Endothelial cell of umbilical vein (primary cell): ENCODE results near the gene FANCF. TPM values are rescaled to one million over a fixed set of nuclear protein-coding genes. Genes with fewer than 3 reads are reported as not detected.

Experiments used
- Bru-seq: library from RNA; stranded (reverse); fragments of 400-500 nt; gene quantifications from one replicate; lab custom pipeline; 2021; lab: Mats Ljungman, UMichigan
- BruChase-seq, 2 experiments: library from RNA; stranded (reverse); fragments of 400-500 nt; gene quantifications; one replicate each; lab custom pipeline; 2021; lab: Mats Ljungman, UMichigan
- BruUV-seq: library from RNA; stranded (reverse); fragments of 400-500 nt; replicated peaks from 2 replicates; lab custom pipeline; 2021; lab: Mats Ljungman, UMichigan
- CTCF ChIA-PET: fragments of 300-600, 350-600 bp; sonication (Branson Sonifier 250); formaldehyde crosslinking; loops from one replicate; lab custom pipeline; 2021; ENCODE audit warnings: antibody characterized with exemption, inconsistent platforms; lab: Charles Lee
- POLR2A ChIA-PET: fragments of 300-600, 350-600 bp; sonication (Branson Sonifier 250); formaldehyde crosslinking; loops from one replicate; lab custom pipeline; 2021; ENCODE audit warnings: antibody characterized with exemption, inconsistent platforms; lab: Charles Lee
- DNase-seq: peaks from one replicate; pipeline ENCODE4 v3.0.0-alpha.2; 2011; ENCODE audit warnings: low read depth, low spot score
- FAIRE-seq: peaks from 2 replicates; lab custom pipeline; 2011; peaks lifted over from hg19 to GRCh38; lab: Jason Lieb, UNC
- H2AFZ ChIP-seq: 2 replicates; pipeline ENCODE4 v1.6.0; 2012; ENCODE audit warnings: low read depth, low read length, control low read depth, inconsistent platforms
- H3K27ac ChIP-seq: 2 replicates; pipeline ENCODE4 v1.5.1; 2011; ENCODE audit warnings: low read depth, mild to moderate bottlenecking, control low read depth, low read length, moderate library complexity; ENCODE audit not compliant: insufficient read depth
- H3K27me3 ChIP-seq, 2 experiments: 2 replicates each; pipeline versions ENCODE4 v1.6.0 to v1.6.1; 2011; ENCODE audit warnings: low read length in 2 of 2, mixed read lengths in 1 of 2; ENCODE audit not compliant: control insufficient read depth in 2 of 2, insufficient read depth in 2 of 2
- H3K36me3 ChIP-seq, 2 experiments: 2 replicates in 1 of 2; 3 replicates in 1 of 2; pipeline ENCODE4 v1.5.1; 2011; ENCODE audit warnings: low read length in 2 of 2, mild to moderate bottlenecking in 1 of 2, moderate library complexity in 1 of 2; ENCODE audit not compliant: control insufficient read depth in 2 of 2, insufficient read depth in 2 of 2; ENCODE audit errors: extremely low read depth in 1 of 2
- H3K4me1 ChIP-seq: 3 replicates; pipeline ENCODE4 v1.5.1; 2011; ENCODE audit warnings: mild to moderate bottlenecking, low read length; ENCODE audit not compliant: control insufficient read depth, insufficient read depth; ENCODE audit errors: extremely low read depth
- H3K4me2 ChIP-seq: 2 replicates; pipeline ENCODE4 v1.6.1; 2011; ENCODE audit warnings: low read length, control low read depth, mixed read lengths; ENCODE audit not compliant: insufficient read depth
- H3K4me3 ChIP-seq, 3 experiments: fragments of 200-600 bp in 1 of 3; sonication (generic), shearing (Covaris generic) in 1 of 3; replicated peaks in 1 of 3; 2 replicates each; pipeline ENCODE4 v1.5.1; 2011 to 2016; ENCODE audit warnings: control low read depth in 3 of 3, low read length in 3 of 3, mild to moderate bottlenecking in 2 of 3, inconsistent platforms in 1 of 3, low read depth in 1 of 3, moderate library complexity in 1 of 3; ENCODE audit not compliant: insufficient read depth in 1 of 3
- H3K79me2 ChIP-seq: 2 replicates; pipeline ENCODE4 v1.6.0; 2012; ENCODE audit warnings: low read length, inconsistent platforms; ENCODE audit not compliant: control insufficient read depth, insufficient read depth
- H3K9ac ChIP-seq: replicated peaks from 2 replicates; pipeline ENCODE3; 2011; ENCODE audit warnings: low read length, control low read depth; ENCODE audit not compliant: insufficient read depth; ENCODE audit errors: extremely low read depth
- H3K9me1 ChIP-seq: replicated peaks from 3 replicates; pipeline ENCODE4 v1.6.0; 2011; ENCODE audit warnings: mild to moderate bottlenecking, low read length; ENCODE audit not compliant: control insufficient read depth, insufficient read depth; ENCODE audit errors: extremely low read depth
- H3K9me3 ChIP-seq: replicated peaks from 2 replicates; pipeline ENCODE4 v1.5.1; 2012; ENCODE audit warnings: low read length, inconsistent platforms; ENCODE audit not compliant: control insufficient read depth, insufficient read depth
- H4K20me1 ChIP-seq: replicated peaks from 2 replicates; pipeline ENCODE3; 2011; ENCODE audit warnings: mild to moderate bottlenecking, low read length; ENCODE audit not compliant: control insufficient read depth, insufficient read depth; ENCODE audit errors: extremely low read depth
- EZH2 ChIP-seq: IDR thresholded peaks from 2 replicates; pipeline ENCODE4 v1.6.1; 2012; ENCODE audit warnings: borderline replicate concordance, low read depth, mild to moderate bottlenecking, moderate library complexity, low read length, inconsistent platforms; ENCODE audit not compliant: severe bottlenecking
- GATA2 ChIP-seq: IDR thresholded peaks from 2 replicates; pipeline ENCODE4 v1.7.0; 2011; ENCODE audit warnings: low read depth, mild to moderate bottlenecking, moderate library complexity, mixed read lengths, low read length; ENCODE audit not compliant: insufficient read length, insufficient read depth
- MAX ChIP-seq: IDR thresholded peaks from 2 replicates; pipeline ENCODE4 v1.6.1; 2011; ENCODE audit not compliant: insufficient read depth, insufficient read length
- POLR2A ChIP-seq: IDR thresholded peaks from 2 replicates; pipeline ENCODE4 v1.6.1; 2012; ENCODE audit warnings: low read depth, mild to moderate bottlenecking, control low read depth, low read length
- POLR2AphosphoS5 ChIP-seq: IDR thresholded peaks from 2 replicates; pipeline ENCODE4 v1.6.1; 2012; ENCODE audit warnings: low read depth, mild to moderate bottlenecking, control low read depth, low read length, moderate library complexity; ENCODE audit not compliant: insufficient read depth
- dilution Hi-C: fragments of 300-500 bp; cut with MboI; formaldehyde crosslinking; loops from one replicate; pipeline ENCODE4 v1.15.0; 2019; ENCODE audit warnings: low sequenced_read_pairs; ENCODE audit not compliant: extremely low pct_ligation_motif_present
- intact Hi-C: fragments of 100-400 bp; cut with micrococcal nuclease; formaldehyde crosslinking; loops from one replicate; pipeline ENCODE4 v1.10.0; 2022
- long read RNA-seq: library from polyadenylated mRNA; stranded (forward); transcript quantifications from one replicate; pipeline ENCODE4 v2.0.0, GENCODE V29; 2021
- polyA minus RNA-seq, 3 experiments: library from RNA; depleted of rRNA, polyadenylated mRNA; stranded (reverse); fragments of >200 nt; gene quantifications; 1 replicate in 1 of 3; 2 replicates in 2 of 3; pipeline ENCODE4 v1.2.3, GENCODE V29; 2011
- polyA plus RNA-seq, 4 experiments: library from polyadenylated mRNA; depleted of rRNA in 3 of 4; stranded (reverse) in 3 of 4; unstranded in 1 of 4; fragments of >200 nt; gene quantifications; 2 replicates each; pipeline versions ENCODE4 v1.2.1 to v1.2.3, GENCODE V29; 2011 to 2012; ENCODE audit warnings: missing spikeins in 1 of 4
- total RNA-seq: library from RNA; stranded (reverse); gene quantifications from 2 replicates; pipeline ENCODE4 v1.2.3, GENCODE V29; 2021
- TF ChIP-seq, protein P1 (sequence below), 2 donors: IDR thresholded peaks; 1 replicate in 1 of 2; 2 replicates in 1 of 2; pipeline ENCODE4 v1.5.1; 2011; ENCODE audit warnings: low read length in 2 of 2, mild to moderate bottlenecking in 2 of 2, moderate library complexity in 2 of 2, control low read depth in 1 of 2, inconsistent platforms in 1 of 2, low read depth in 1 of 2; ENCODE audit not compliant: insufficient read depth in 1 of 2; ENCODE audit errors: extremely low read depth in 1 of 2

FANCF gene, protein sequence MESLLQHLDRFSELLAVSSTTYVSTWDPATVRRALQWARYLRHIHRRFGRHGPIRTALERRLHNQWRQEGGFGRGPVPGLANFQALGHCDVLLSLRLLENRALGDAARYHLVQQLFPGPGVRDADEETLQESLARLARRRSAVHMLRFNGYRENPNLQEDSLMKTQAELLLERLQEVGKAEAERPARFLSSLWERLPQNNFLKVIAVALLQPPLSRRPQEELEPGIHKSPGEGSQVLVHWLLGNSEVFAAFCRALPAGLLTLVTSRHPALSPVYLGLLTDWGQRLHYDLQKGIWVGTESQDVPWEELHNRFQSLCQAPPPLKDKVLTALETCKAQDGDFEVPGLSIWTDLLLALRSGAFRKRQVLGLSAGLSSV
- 7.4 and 7.6 TPM in 2 replicates for total RNA-seq
- 2.2 and 2.6 TPM in 2 replicates for polyA plus RNA-seq
- 2.6 and 2.8 TPM in 2 replicates for polyA plus RNA-seq (2011; cell fraction: cytosol; rRNA removed)
- 0.90 and 1.4 TPM in 2 replicates for polyA plus RNA-seq (2011; cell fraction: nucleus; rRNA removed)
- 4.6 and 4.9 TPM in 2 replicates for polyA plus RNA-seq (2012)
- polyA minus RNA-seq: 2.2 and 2.4 TPM in 2 replicates
- 3.0 TPM for polyA minus RNA-seq (2011; cell fraction: cytosol; rRNA and poly(A)+ RNA removed)
- polyA minus RNA-seq (2011; cell fraction: nucleus; rRNA and poly(A)+ RNA removed): 1.3 and 2.4 TPM in 2 replicates
- percentile 77 among the genes with signal in this experiment for Bru-seq, nascent RNA
- BruChase-seq, experiment 1, labeled RNA remaining after a 6-hour chase: percentile 70 among the genes with signal in this experiment
- percentile 86 among the genes with signal in this experiment for BruChase-seq, experiment 2, labeled RNA remaining after a 2-hour chase
- long read RNA-seq, transcript FANCF-201 (1 exons, 2,952 nt): major isoform, 25 of 25 reads
- long read RNA-seq, partial matches to known transcripts: 0 of 25 reads
- long read RNA-seq, other reads (novel, unspliced or antisense): 0 of 25 reads

GRCh38 chr11:22625448-22626287, at the start of gene FANCF:
FANCF (minus strand) TSS chr11:22625823; CDS start chr11:22625810, 13 bp downstream.
- Histone ChIP-seq H3K4me2 (peak within 1 kb of the TSS; percentile 94), H3K4me3 (peak within 1 kb of the TSS; percentile 75 to 89 (median 80)), H3K9ac (peak within 1 kb of the TSS; percentile 87), H3K79me2 (peaks cover 6% of the 10 kb centered on the region), H3K4me1 (peaks cover 12% of the 10 kb centered on the region), H4K20me1 (no peaks in the 10 kb centered on the region), H2AFZ (peak within 1 kb of the TSS; percentile 84), H3K27ac (peak within 1 kb of the TSS; percentile 59), H3K9me1 (peaks cover 2% of the 10 kb centered on the region), H3K27me3 (no peaks in the 10 kb centered on the region), H3K9me3 (no peaks in the 10 kb centered on the region), H3K36me3 (no peaks in the 10 kb centered on the region)
- dilution Hi-C loops (no loop called here), intact Hi-C loops (loop anchor here (1.0 to 5.0 kb wide), 6 partner anchors 78 to 204 kb away; partner anchors contain the start of gene SVIP)
- no TSS peak for BruUV-seq
- POLR2A ChIA-PET: no interaction called here
- CTCF ChIA-PET: interaction anchor here (0.8 to 1.5 kb wide), 7 partner anchors 9 to 204 kb away, joined by 3 to 7 read pairs (median 3); partner anchors contain the start of gene SVIP
- TF ChIP-seq POLR2AphosphoS5 (peak; percentile 43), MAX (peak; percentile 56), POLR2A (peak; percentile 41), EZH2 (no peak), GATA2 (no peak)
- TF ChIP-seq, protein P1, sequence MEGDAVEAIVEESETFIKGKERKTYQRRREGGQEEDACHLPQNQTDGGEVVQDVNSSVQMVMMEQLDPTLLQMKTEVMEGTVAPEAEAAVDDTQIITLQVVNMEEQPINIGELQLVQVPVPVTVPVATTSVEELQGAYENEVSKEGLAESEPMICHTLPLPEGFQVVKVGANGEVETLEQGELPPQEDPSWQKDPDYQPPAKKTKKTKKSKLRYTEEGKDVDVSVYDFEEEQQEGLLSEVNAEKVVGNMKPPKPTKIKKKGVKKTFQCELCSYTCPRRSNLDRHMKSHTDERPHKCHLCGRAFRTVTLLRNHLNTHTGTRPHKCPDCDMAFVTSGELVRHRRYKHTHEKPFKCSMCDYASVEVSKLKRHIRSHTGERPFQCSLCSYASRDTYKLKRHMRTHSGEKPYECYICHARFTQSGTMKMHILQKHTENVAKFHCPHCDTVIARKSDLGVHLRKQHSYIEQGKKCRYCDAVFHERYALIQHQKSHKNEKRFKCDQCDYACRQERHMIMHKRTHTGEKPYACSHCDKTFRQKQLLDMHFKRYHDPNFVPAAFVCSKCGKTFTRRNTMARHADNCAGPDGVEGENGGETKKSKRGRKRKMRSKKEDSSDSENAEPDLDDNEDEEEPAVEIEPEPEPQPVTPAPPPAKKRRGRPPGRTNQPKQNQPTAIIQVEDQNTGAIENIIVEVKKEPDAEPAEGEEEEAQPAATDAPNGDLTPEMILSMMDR (IDR thresholded peaks at IDR 0.05; ENCODE audit: extremely low read depth in 1 of 2, insufficient read depth in 1 of 2, low read depth in 1 of 2, low read length in 2 of 2): no peak
- peak; percentile 93 for FAIRE-seq
- DNase-seq: peak; percentile 99
